Gastrocnemius medialis (tissue), 4 donors: ENCODE results near the gene PCP4L1. TPM values are rescaled to one million over a fixed set of nuclear protein-coding genes. Genes with fewer than 3 reads are reported as not detected.
A peak's percentile ranks its signal among the peaks of the same experiment; 100 is the strongest.
"Not testable (repeated sequence)": the region's sequence is repeated elsewhere in the genome, so short reads cannot be mapped to it uniquely, and the experiment has no call there.

ENCODE experiments used
- ATAC-seq, 2 donors: fragments of 150-250 bp; one replicate each; pipeline ENCODE4 v1.9.1; 2016
- DNase-seq, 2 donors: peaks; one replicate each; pipeline ENCODE4 v3.0.0-alpha.2; 2019
- H3K27ac ChIP-seq, 4 donors: fragments of 200-600 bp; sonication (generic); 1 replicate in 1 of 4; 2 replicates in 3 of 4; pipeline ENCODE4 v1.5.1; 2016 to 2018; ENCODE audit warnings: mild to moderate bottlenecking in 2 of 4, moderate library complexity in 1 of 4
- H3K27me3 ChIP-seq, 3 donors: fragments of 200-600 bp; sonication (generic) in 2 of 3; 1 replicate in 1 of 3; 2 replicates in 2 of 3; pipeline versions ENCODE4 v1.5.1 to v1.6.0; 2016 to 2019; ENCODE audit warnings: mild to moderate bottlenecking in 1 of 3, moderate library complexity in 1 of 3
- H3K36me3 ChIP-seq, 2 donors: fragments of 200-600 bp; sonication (generic) in 1 of 2; one replicate each; pipeline ENCODE4 v1.5.1; 2017 to 2018
- H3K4me1 ChIP-seq, 2 donors: fragments of 200-600 bp; sonication (generic) in 1 of 2; one replicate each; pipeline ENCODE4 v1.5.1; 2016 to 2017; ENCODE audit warnings: mild to moderate bottlenecking in 2 of 2
- H3K4me3 ChIP-seq, 4 donors: fragments of 200-600 bp; sonication (generic) in 3 of 4; 1 replicate in 1 of 4; 2 replicates in 3 of 4; pipeline ENCODE4 v1.5.1; 2016 to 2019; ENCODE audit warnings: mild to moderate bottlenecking in 2 of 4
- H3K9me3 ChIP-seq, 3 donors: fragments of 200-600 bp; sonication (generic) in 2 of 3; 1 replicate in 1 of 3; 2 replicates in 2 of 3; pipeline ENCODE4 v1.5.1; 2016 to 2019
- POLR2A ChIP-seq, 2 donors: fragments of 450-650 bp; IDR thresholded peaks; one replicate each; pipeline ENCODE4 v1.6.1; 2017; ENCODE audit warnings: antibody characterized with exemption in 2 of 2, mild to moderate bottlenecking in 2 of 2, moderate library complexity in 2 of 2
- in situ Hi-C, 4 donors: fragments of 200-750 bp; cut with MboI; loops; one replicate each; pipeline versions ENCODE4 v1.15.0 to v1.8.0; 2017; ENCODE audit warnings: low sequenced_read_pairs in 4 of 4
- intact Hi-C: fragments of 100-400 bp; cut with DNase I; formaldehyde crosslinking; loops from one replicate; pipeline ENCODE4 v1.15.1; 2023; ENCODE audit warnings: low total_unique reads
- total RNA-seq, 4 donors: library from RNA; depleted of rRNA; stranded (reverse); fragments of >200 nt; gene quantifications; one replicate each; pipeline versions ENCODE4 v1.1.0 to v1.2.3, GENCODE V29; 2016
- TF ChIP-seq, protein P1 (sequence below), 5 experiments: fragments of 450-650 bp in 3 of 5; fragments of 200-600 bp in 2 of 5; sonication (generic) in 2 of 5; IDR thresholded peaks in 4 of 5; conservative IDR thresholded peaks in 1 of 5; 1 replicate in 4 of 5; 2 replicates in 1 of 5; pipeline ENCODE4 v1.5.1; 2016 to 2019; ENCODE audit warnings: antibody characterized with exemption in 5 of 5, mild to moderate bottlenecking in 3 of 5, moderate library complexity in 3 of 5

The PCP4L1 gene
- total RNA-seq, 4 donors from 2014 or later: not detected

DNA sequence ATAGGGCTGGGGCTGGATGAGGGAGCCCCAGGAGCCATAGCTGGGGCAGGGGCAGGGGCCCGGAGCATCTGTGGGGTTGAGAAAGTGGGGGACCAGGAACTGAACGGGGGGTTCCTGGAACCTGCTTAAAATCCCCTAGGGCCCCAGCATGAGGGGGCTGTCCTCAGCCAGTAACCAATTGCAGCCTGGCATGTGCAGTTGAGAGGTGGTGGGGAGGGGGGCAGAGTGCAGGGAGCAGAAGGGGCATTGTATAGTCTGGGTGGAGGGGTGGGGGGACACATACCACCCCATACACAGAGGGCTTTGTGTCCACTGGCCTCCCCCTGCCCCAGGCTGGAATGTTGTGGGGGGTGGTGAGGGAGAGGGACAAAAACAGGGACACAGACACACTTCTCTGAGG lies 51.3 kb downstream of the PCP4L1 start, which contains the start of gene MPZ:
TSS of gene MPZ (minus strand) at position 101 of the 400 bp plus-strand sequence. CDS start at position 38, 63 bp downstream.
- in situ Hi-C loops (loop anchor here in 2 of 4 donors (10.0 kb wide), 2 partner anchors 75 to 85 kb away; partner anchors contain the start of genes APOA2 (in 1 of the 2) and TOMM40L (in 1 of the 2)), intact Hi-C loops (loop anchor here (5.0 kb wide), 2 partner anchors 72 to 968 kb away; partner anchors contain the start of genes COPA and NCSTN)
- H3K36me3 ChIP-seq: no peaks in the 10 kb centered on the region
- H3K4me1 ChIP-seq: peaks cover under 1 to 2% of the 10 kb centered on the region in 2 donors
- ATAC-seq: no peak
- peaks cover 0 to 12% (median 3%) of the 10 kb centered on the region in 3 donors for H3K27me3 ChIP-seq
- no peak for TF ChIP-seq POLR2A (IDR thresholded peaks at IDR 0.05)
- TF ChIP-seq, protein P1, sequence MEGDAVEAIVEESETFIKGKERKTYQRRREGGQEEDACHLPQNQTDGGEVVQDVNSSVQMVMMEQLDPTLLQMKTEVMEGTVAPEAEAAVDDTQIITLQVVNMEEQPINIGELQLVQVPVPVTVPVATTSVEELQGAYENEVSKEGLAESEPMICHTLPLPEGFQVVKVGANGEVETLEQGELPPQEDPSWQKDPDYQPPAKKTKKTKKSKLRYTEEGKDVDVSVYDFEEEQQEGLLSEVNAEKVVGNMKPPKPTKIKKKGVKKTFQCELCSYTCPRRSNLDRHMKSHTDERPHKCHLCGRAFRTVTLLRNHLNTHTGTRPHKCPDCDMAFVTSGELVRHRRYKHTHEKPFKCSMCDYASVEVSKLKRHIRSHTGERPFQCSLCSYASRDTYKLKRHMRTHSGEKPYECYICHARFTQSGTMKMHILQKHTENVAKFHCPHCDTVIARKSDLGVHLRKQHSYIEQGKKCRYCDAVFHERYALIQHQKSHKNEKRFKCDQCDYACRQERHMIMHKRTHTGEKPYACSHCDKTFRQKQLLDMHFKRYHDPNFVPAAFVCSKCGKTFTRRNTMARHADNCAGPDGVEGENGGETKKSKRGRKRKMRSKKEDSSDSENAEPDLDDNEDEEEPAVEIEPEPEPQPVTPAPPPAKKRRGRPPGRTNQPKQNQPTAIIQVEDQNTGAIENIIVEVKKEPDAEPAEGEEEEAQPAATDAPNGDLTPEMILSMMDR (IDR thresholded peaks at IDR 0.05 in 4 of 5, conservative IDR thresholded peaks at IDR 0.05 in 1 of 5): no peak
- no peak within 1 kb of the TSS for H3K4me3 ChIP-seq
- no peak within 1 kb of the TSS for H3K27ac ChIP-seq
- H3K9me3 ChIP-seq: no peaks in the 10 kb centered on the region
- no peak for DNase-seq

DNA sequence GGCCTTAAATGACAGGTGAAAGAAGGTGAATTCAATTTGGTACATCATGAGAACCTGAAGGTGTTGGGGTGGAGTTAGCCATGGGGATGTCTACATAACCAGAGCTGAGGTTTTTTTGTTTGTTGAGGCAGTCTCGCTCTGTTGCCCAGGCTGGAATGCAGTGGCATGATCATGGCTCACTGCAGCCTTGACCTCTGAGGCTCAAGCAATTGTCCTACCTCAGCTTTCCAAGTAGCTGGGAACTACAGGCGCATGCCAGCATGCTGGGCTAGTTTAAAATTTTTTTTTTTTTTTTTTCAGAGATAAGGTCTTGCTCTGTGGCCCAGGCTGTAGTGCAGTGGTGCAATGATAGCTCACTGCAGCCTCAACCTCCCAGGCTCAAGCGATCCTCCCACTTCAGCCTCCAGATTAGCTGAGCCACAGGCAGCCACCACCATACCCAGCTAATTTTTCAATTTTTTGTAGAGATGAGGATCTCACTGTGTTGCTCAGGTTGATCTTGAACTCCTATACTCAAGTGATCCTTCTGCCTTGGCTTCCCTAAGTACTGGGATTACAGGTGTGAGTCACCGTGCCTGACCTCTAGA lies 53.1 kb downstream of the PCP4L1 start:
- in situ Hi-C loops (loop anchor here in 2 of 4 donors (10.0 kb wide), 2 partner anchors 73 to 87 kb away; partner anchors contain the start of genes APOA2 (in 1 of the 2) and TOMM40L (in 1 of the 2)), intact Hi-C loops (loop anchor here (5.0 kb wide), 2 partner anchors 71 to 969 kb away; partner anchors contain the start of genes COPA and NCSTN)
- H3K4me3 ChIP-seq: no peak overlapping the region
- TF ChIP-seq, protein P1 (IDR thresholded peaks at IDR 0.05 in 4 of 5, conservative IDR thresholded peaks at IDR 0.05 in 1 of 5): no peak
- no peak for TF ChIP-seq POLR2A (IDR thresholded peaks at IDR 0.05)
- H3K36me3 ChIP-seq: no peaks in the 10 kb centered on the region
- H3K4me1 ChIP-seq: peaks cover 9 to 15% of the 10 kb centered on the region in 2 donors
- no peak for ATAC-seq
- no peak for DNase-seq
- no peak overlapping the region for H3K27ac ChIP-seq
- H3K27me3 ChIP-seq: no peaks in the 10 kb centered on the region
- H3K9me3 ChIP-seq: no peaks in the 10 kb centered on the region

DNA sequence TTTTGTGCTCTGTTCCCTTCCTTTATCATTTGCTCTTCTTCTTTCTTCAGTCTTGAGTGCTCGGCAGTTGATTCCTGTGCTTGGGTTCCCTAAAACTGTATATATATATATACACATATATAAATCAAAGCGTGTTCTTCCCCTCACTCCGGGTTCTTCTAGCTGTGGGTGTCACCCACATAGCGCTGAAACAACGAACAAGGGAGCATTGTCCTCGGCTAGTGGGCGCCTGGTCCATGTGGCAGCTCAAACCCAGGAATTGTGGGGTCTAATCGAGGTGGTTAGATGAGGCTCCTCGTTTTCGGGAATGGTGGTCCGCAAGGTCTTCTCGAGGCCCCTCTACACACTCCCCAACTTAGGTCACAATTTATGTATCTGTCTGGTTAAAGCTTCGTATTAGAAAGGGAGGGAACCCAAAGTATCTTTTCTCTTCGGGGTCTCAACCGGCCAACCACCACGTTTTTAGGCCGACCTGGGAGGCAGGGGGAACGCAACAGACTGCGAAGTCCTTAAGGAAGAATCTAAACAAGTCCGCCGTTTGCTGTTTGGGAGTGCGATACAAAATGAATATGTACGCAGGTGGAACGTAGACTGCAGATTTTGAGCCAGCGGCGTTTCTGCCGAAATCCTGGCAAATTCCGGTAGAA lies 55.1 kb downstream of the PCP4L1 start:
- TF ChIP-seq, protein P1 (IDR thresholded peaks at IDR 0.05 in 4 of 5, conservative IDR thresholded peaks at IDR 0.05 in 1 of 5): no peak
- no peak for TF ChIP-seq POLR2A (IDR thresholded peaks at IDR 0.05)
- peaks cover 19 to 20% of the 10 kb centered on the region in 2 donors for H3K4me1 ChIP-seq
- peak overlapping the region; percentile 95 to 99 (median 96) for H3K27ac ChIP-seq
- no peaks in the 10 kb centered on the region for H3K27me3 ChIP-seq
- in situ Hi-C loops: loop anchor here in 2 of 4 donors (10.0 kb wide), 2 partner anchors 71 to 89 kb away; partner anchors contain the start of genes APOA2 (in 1 of the 2) and TOMM40L (in 1 of the 2)
- H3K36me3 ChIP-seq: no peaks in the 10 kb centered on the region
- DNase-seq: no peak
- peak overlapping the region; percentile 75 to 99 (median 93) for H3K4me3 ChIP-seq
- no peaks in the 10 kb centered on the region for H3K9me3 ChIP-seq
- intact Hi-C loops: loop anchor here (2.0 to 5.0 kb wide), 3 partner anchors 69 to 971 kb away; partner anchors contain the start of genes COPA, NCSTN and TOMM40L
- peak; percentile 27 to 53 for ATAC-seq

DNA sequence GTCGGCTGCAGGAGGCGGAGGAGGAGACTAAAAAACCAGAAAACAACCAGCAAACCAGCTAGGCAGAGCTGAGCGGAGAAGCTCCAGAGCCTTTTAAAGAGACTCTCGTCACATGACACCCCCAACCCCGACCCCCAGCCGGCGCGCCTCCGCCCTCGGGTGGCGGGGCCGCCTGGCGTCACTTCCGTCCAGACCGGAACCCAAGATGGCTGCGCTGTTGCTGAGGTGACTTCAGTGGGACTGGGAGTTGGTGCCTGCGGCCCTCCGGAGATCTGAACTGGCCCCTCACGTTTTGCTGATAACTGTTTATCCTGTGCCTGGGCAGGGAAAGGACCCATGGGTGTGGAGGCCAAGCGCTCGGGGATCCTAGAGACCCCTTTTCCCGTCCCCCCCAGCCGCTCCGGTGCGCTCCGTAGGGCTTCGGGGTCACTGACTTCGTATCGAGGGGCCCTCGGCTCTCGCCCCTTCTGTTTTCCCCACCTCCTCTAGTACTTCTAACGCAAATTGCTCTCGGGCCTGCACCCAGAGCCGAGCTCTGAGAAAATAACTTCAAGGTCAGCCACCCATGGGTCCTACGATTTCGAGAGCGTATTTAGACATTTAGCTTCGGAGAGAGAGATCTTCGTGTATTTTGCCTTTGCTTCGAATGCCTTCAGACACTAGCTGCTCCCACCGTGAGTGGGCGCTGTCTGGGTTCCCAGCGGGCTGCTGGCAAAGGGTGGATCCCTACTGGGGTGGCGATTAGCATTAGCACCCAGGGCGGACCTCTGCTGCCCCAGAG lies 55.8 kb downstream of the PCP4L1 start, which contains the start of gene SDHC:
TSS of gene SDHC (plus strand) at position 181 of the 781 bp plus-strand sequence. CDS start at position 206, 25 bp downstream.
- Histone ChIP-seq H3K36me3 (no peaks in the 10 kb centered on the region), H3K4me3 (peak within 1 kb of the TSS; percentile 75 to 99 (median 93)), H3K4me1 (peaks cover 19 to 20% of the 10 kb centered on the region in 2 donors), H3K9me3 (no peaks in the 10 kb centered on the region), H3K27me3 (no peaks in the 10 kb centered on the region), H3K27ac (peak within 1 kb of the TSS; percentile 95 to 99 (median 96))
- DNase-seq (peak; percentile 77 to 87), ATAC-seq (peak; percentile 96 to 97)
- in situ Hi-C loops (loop anchor here in 2 of 4 donors (10.0 kb wide), 2 partner anchors 70 to 90 kb away; partner anchors contain the start of genes APOA2 (in 1 of the 2) and TOMM40L (in 1 of the 2)), intact Hi-C loops (loop anchor here (2.0 to 5.0 kb wide), 3 partner anchors 68 to 972 kb away; partner anchors contain the start of genes COPA, NCSTN and TOMM40L)
- peak; percentile 82 to 83 for TF ChIP-seq POLR2A (IDR thresholded peaks at IDR 0.05)
- TF ChIP-seq, protein P1 (IDR thresholded peaks at IDR 0.05 in 4 of 5, conservative IDR thresholded peaks at IDR 0.05 in 1 of 5): peak in 3 of 5 experiments; percentile 14 to 31 (median 22)

DNA sequence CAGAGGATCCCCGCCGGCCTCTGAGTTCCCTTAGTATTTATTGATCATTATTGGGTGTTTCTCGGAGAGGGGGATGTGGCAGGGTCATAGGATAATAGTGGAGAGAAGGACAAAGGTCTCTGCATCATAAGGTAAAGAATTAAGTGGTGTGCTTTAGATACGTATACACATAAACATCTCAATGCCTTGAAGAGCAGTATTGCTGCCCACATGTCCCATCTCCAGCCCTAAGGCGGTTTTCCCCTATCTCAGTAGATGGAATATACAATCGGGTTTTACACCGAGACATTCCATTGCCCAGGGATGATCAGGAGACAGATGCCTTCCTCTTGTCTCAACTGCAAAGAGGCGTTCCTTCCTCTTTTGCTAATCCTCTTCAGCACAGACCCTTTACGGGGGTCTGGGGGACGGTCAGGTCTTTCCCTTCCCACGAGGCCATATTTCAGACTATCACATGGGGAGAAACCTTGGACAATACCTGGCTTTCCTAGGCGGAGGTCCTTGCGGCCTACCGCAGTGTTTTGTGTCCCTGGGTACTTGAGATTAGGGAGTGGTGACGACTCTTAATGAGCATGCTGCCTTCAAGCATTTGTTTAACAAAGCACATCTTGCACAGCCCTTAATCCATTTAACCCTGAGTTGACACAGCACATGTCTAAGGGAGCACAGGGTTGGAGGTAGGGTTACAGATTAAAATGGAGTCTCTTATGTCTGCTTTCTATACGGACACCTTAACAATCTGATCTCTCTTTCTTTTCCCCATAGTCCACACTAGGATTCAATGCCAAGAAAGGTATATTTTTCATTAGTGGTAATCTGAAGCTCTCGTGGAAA lies 57.5 kb downstream of the PCP4L1 start:
- ATAC-seq, H3K36me3 ChIP-seq, H3K9me3 ChIP-seq, H3K27ac ChIP-seq, H3K4me3 ChIP-seq, H3K27me3 ChIP-seq, DNase-seq: not testable (repeated sequence)
- peaks cover 20 to 25% of the 10 kb centered on the region in 2 donors for H3K4me1 ChIP-seq
- in situ Hi-C loops (loop anchor here in 2 of 4 donors (10.0 kb wide), 2 partner anchors 69 to 91 kb away; partner anchors contain the start of genes APOA2 (in 1 of the 2) and TOMM40L (in 1 of the 2)), intact Hi-C loops (loop anchor here (2.0 kb wide), 1 partner anchor 89 kb away; the partner anchor contains the start of gene TOMM40L)
